SKM-1 (cell line): ENCODE data around the gene DSEL.

Source experiments
- DNase-seq: peaks from one replicate; lab custom pipeline; 2025; ENCODE audit not compliant: unreplicated experiment; lab: John Stamatoyannopoulos, UW

DSEL gene

GRCh38 chr18:67504739-67505138 lies 11.8 kb downstream of the DSEL start:
- no peak for DNase-seq

GRCh38 chr18:67500522-67501205 lies 15.9 kb downstream of the DSEL start:
- no peak for DNase-seq

- DNase-seq, result no peak
These were observed 20.1 kb downstream of the DSEL start for GRCh38 chr18:67496469-67496868.

- DNase-seq, result no peak
These were observed 30.0 kb downstream of the DSEL start for GRCh38 chr18:67486534-67486933.

DNA sequence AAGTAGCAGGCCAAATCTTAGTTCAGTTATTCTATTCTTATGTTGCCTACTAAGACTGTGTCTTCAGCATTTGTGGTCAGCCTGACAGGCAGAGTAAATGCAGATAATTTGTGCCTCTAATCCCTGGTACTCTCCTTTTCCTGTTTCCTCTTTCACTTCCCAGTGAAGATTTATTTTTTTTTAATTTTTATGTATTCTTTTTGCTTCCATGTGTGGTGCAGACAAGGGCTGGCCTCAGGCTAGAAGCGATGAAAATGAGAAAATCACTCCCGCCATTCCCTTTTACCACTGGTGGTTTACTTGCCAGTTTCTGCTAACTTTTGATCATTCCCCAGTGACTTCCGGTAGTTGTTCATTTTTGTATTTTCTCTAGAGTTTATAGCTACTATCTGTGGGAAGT lies 30.9 kb downstream of the DSEL start:
- DNase-seq, result no peak

DNA sequence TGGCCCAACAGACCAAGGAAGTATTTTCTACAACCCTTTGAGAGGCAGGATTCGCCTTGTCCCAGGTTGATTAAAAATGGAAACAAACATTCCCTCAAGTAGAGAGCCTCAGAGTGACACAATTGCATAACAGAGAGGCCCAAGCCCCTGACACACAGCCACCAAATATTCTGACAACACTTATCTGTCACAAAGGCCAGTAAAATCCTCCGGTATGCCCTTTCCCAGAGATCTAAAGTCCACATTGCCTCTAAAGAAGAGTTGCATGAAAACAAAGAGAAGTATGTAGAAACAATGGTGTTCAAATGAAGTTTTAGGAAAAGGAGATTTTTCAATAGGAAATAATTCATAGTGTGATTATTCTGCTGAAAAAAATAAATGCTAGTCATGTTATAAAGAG lies 32.1 kb downstream of the DSEL start:
- DNase-seq, result no peak

GRCh38 chr18:67483952-67484351 lies 32.6 kb downstream of the DSEL start:
- DNase-seq, result no peak

GRCh38 chr18:67483237-67483636 lies 33.3 kb downstream of the DSEL start:
- no peak for DNase-seq

DNA sequence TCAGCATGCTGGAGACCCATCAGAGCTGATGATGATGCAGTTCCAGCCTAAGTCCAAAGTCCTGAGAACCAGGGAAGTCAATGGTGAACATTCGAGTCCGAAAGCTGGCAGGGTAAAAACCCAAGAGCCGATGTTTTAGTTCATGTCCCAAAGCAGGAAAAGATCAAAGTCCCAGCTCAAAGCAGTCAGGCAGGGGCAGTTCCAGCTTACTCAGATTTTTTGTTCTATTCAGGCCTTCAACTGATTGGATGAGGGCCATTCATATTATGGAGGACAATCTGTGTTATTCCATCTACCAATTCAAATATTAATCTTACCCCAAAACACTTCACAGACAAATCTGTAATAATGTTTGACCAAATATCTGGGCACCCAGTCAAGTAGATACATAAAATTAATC lies 38.3 kb downstream of the DSEL start:
- DNase-seq, result no peak

DNA sequence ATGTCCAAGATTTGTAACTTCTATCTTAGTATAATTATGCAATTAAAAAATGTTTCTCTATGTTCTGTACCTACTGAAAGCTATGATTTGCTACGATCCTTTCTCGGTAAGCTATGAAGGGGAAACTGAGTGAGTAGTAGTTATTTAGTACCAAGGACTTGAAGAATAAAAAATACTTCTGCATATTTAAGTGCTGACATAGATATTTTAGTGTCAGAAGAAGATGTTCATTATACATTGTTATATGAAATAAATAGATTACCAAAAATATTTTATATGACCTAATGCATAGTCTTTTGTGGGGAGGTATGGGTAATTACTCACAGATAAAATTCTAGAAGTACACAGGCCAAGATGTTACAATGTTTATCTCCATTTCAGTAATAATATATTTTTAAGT lies 39.0 kb downstream of the DSEL start:
- no peak for DNase-seq

GRCh38 chr18:67476585-67476984 lies 39.9 kb downstream of the DSEL start:
- DNase-seq, result no peak

DNA sequence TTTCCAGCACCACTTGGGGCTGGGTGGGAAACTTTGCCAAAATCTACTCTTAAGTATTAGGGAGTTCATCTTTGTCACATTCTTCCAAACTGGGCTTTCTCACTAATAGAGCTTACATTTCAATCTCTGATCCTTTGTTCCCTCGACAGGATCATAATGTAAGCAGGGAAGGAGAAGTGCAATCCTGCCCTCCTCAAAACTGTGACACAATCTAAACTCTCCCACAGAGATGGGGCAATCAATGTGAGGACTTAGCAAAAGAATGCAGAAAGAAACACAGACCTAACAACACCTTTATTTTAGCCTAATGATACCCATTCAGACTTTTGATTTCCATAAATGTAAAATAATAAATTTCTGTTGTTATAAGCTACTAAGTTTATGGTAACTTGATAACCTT lies 40.8 kb downstream of the DSEL start:
- DNase-seq, result no peak

DNA sequence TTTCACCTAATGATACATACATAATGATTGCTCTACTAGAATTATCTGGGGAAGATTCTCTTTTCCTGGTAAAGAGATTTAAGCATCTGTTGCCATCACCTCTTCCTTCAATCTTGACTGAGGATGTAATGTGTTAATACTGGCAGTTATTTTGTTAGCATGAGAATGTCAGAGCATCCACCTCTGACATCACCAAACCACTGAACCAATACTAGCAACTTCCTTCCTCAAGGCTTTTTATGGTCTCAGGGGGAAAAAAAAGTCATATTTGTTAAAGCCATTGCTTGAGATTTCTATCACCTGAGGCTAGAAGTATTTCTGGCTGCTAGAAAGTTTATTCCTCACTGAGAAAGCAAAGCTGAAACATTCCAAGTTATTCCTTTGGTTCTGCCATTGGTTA lies 48.5 kb downstream of the DSEL start:
- DNase-seq, result no peak

GRCh38 chr18:67467188-67467587 lies 49.3 kb downstream of the DSEL start:
- DNase-seq, result no peak

DNA sequence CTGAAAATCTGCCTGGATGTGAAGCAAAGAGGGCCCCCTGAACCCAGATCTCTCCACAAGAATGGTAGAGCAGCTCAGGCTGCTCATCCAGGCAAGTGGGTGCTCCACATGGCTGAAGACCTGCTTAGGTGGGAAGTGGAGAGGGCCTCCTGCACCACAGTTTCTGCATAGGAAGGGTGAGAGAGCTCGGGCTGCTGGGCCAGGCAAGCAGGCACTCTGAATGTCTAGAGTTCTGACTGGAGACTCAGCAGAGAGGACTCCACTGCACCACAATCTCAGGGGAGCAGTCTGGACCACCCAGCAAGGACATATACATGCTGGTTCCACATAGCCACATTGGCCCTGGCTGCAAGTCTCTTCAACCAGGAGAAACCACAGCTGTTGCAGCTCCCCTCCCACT lies 52.0 kb downstream of the DSEL start:
- DNase-seq, result no peak

GRCh38 chr18:67463829-67464228 lies 52.7 kb downstream of the DSEL start:
- no peak for DNase-seq

DNA sequence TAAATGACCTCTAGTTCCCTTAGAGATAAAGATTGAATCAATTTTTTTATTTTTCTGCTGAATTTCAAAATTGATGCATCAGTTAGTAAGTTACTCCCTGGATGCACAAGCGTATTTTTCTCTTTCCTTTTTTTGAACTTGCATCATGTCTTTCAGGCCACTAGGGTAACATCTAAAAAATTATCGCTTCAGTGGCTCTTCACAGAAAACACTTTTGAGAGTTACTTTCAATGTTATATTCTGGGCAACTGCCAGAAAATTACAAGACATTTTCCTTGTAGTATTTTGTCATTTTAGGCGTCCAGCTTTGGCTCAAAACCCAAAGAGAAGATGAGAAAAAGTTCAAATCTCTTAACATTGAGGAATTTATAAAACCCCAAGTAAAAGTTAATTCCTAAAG lies 59.8 kb downstream of the DSEL start:
- DNase-seq, result no peak
